GM19455 (cell line): Measurements from ENCODE around the gene SLC35F3.
"Not testable (repeated sequence)": the region's sequence is repeated elsewhere in the genome, so short reads cannot be mapped to it uniquely, and the experiment has no call there.

ENCODE experiments used
- ATAC-seq: cut with Tn5 transposase; IDR thresholded peaks from one replicate; pipeline ENCODE4 v1.9.1; 2021; ENCODE audit not compliant: unreplicated experiment

Gene SLC35F3

DNA sequence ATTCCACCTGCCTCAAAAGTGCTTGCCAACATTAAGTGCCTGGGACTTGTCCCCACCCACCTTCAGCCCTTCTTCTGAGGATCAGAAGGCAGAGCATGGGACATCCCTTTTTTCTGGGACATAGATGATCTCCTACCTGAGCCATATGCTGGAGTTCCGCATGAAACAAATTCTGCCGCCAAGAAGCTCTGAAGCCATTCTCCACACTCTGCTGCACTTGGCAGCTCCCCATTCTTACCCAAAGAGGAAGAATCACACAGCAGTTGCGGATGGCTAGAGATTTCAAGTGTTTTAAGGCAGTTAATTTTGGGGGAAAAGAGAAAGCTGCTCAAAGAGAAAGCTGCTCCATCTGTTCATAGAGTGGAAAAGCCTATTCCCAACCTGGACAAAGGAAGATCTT lies 271.5 kb downstream of the SLC35F3 start:
- ATAC-seq: no peak

DNA sequence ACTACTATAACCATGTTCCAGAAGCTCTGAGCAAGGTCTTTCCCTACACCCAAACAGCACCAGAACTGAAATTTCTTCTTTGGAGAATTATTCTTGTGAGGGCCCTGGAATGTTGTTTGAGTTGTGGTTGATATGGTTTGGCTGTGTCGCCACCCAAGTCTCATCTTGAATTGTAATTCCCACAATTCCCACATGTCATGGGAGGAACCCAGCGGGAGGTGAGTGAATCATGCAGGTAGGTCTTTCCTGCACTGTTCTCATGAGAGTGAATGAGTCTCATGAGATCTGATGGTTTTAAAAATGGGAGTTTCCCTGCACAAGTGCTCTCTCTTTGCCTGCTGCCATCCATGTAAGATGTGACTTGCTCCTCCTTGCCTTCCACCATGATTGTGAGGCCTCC lies 272.4 kb downstream of the SLC35F3 start:
- ATAC-seq: not testable (repeated sequence)

DNA sequence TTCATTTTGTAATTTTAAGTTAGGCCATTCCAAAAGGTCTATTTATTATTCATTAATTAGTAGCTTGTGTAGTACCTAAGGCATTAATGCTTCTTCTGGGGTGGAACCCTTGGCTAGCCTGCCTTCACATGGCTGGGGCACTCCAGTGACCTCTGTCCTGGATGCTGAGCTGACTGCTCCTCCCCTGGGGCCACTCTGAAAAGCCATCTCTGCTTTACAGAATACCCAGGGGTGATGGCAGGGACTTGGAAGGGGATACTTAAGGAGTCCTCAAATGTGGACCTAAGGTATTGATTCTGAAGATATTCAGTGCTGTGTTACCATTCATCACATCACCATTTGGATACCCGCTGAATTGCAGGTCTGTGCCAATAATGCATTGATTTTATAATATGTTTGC lies 281.0 kb downstream of the SLC35F3 start:
- no peak for ATAC-seq

DNA sequence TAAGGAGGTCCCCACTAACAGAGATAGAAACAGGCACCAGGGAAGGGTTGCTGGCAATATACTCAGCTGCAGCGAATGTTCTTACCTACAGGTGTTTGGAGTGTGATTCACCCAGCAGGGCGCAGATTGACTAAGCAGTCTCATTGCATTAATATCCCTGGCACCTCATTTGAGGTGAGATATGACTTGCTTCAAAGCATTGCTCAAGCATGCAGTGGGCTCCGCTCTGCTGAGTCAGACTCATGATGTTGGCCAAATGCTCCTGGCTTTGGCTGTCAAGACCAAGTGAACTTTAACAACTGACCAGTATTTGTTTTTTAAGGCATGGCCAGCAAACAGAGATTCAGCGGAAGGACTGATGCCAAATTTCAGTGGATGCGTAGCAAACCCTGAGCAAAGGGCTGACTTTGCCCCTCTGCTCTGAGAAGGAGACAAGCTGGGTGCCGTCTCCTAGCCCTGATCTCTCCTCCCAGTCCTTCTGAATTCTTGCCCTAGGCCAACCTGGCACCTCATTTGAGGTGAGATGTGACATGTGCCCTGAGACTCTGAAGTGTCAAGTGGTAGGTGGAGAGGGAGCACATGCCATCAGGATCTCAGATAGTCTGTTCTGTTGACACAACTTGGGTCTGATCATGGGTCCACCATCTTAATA lies 281.7 kb downstream of the SLC35F3 start:
- no peak for ATAC-seq

DNA sequence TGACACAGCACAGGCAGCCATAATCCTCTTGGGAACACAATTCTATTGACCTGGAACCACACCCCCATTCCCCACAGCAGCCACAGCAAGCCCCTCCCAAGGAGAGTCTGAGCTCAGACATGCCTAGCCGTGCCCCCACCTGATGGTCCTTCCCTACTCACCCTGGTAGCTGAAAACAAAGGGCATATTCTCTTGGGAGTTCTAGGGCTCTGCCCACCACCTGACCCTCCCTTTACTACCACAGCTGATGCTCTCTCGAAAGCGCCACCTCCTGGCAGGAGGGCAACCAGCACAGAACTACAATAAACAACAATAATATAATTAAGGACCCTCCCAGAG lies 283.9 kb downstream of the SLC35F3 start:
- no peak for ATAC-seq

DNA sequence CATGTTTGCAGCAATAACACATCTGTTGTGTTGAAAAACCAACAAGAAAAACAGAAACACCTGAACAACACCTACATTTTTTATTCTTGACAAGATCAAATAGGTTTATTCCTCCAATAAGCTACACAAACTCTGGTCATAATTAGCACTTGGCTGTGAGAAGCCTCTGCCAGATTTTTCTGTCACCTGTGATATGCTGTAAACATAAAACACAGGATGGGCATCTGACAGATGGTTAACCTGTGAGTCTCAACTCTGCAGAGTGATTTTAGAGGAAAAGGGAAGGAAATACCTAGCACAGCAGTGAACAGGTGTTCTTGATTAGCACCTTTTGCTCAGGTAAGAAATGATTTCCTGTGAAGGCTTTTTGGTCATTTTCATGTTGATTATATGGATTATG lies 293.4 kb downstream of the SLC35F3 start:
- no peak for ATAC-seq

DNA sequence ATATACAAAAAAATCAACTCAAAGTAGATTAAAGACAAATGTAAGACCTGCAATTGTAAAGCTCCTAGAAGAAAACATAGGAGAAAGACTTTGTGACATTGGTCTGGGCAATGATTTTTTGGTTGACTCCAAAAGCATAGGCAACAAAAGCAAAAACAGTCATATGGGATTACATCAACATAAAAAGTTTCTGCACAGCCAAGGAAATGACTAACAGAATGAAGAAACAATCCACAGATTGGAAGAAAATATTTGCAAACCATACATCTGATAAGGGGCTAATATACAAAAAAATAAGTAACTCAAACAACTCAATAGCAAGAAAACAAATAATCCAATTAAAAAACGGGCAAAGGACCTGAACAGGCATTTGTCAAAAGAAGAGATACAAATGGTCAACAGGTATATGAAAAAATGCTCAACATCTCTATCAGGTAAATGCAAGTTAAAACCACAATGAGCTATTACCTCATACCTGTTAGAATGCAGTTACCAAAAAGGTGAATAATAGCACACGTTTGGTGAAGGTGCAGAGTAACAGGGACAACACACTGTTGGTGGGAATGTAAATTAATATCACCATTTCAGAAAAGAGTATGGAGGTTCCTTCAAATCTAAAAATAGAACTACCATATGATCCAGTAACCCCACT lies 295.1 kb downstream of the SLC35F3 start:
- no peak for ATAC-seq

DNA sequence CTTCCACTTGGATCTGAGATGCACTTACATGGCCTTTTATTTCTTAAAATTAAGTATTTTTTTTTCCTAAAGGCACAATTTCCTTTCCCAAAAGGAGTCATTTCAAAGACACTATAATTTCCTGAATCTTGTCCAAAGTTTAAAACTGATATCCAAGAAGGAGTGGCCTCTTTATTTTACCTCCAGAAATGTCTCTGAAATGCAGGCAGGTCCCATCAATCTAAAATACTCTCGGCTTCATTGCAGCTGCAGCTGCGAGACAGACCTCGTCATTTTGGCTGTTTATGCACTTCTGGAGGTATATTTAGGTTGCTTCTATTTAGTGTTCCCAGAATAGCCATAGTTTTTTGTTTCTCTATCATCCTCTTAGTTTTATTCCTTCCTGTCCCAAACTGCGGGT lies 296.1 kb downstream of the SLC35F3 start:
- ATAC-seq: no peak

DNA sequence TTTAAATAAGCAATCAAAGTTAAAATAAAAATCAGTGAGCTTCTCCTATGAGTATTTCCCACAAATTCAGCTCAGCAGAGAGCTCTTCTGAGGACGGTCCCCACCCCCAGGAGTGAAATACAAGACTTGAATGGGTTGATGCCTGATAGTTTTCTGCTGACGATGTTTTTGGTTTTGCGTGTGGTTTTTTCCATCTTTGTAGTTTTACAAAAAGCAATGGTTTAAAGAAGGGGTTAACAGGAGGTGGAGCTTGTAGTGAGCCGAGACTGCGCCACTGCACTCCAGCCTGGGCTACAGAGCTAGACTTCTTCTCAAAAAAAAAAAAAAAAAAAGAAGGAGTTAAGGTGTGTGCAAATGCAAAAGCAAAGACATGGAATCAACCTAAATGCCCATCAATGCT lies 297.1 kb downstream of the SLC35F3 start:
- no peak for ATAC-seq

DNA sequence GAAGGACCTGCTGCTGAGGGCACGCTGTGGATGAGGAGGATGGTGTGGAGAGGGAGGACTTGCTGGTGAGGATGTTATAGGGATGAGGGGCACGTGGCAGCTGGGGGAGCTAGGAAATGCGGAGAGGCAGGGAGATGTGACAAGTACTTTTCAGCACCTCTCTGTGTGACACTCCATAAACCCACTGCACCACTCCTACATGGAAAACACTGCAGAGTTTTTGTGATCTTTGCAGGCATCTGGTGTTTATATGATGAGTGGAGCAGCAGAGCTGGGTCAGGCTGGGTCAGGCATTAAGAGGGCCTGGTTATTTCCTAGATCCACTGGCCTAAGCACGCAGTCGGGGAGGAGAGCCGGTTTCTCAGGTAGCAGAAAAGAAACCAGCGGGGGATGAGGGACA lies 301.5 kb downstream of the SLC35F3 start:
- ATAC-seq: no peak

DNA sequence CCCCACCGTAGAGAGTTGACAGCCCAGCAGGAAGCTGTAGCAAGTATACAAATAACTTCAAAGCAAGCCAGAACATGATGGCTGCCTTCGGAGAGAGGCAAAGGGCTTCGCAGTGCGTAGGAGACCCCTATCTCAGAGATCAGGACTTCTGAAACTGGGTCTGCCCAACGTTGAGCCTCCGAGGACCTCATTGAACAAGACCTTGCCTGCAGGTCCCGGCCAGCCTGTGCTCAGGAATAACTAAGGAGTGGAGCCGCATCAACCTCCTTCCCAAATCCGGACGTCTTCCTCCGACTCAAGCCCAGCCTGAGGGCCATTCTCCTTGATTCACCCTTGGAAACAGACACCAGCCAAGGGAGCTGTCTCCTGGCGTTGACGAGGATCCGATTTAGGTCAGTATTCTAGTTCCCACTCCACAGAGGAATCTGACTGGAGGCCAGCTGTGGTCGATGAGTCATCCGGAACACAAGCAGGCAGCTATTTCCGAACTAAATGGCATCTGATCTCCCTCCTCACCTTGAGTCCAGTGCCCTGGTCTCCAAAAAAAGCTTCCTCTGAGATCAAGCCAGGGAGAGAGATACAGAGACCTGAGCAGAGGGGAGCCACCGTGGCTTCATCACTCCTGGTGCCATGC lies 302.3 kb downstream of the SLC35F3 start:
- ATAC-seq: no peak

DNA sequence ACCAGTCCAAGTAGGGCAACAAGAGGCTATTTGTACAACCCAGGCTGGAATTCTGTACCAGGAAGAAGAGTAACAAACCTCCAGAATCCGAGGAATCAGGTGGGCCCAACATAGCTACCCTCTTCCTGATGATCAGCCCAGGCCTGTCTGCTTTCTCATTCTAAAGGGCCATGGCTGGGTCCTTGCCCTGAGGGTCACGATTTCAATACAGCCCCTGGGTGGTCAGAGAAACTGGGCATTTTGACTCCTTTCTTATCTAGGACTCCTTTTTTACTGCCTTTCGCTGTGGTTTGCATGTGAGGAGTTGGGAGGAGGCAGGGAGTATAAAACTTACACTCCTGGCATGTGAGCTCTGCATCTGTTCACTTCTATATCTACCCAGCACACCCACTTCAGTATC lies 303.9 kb downstream of the SLC35F3 start:
- no peak for ATAC-seq

DNA sequence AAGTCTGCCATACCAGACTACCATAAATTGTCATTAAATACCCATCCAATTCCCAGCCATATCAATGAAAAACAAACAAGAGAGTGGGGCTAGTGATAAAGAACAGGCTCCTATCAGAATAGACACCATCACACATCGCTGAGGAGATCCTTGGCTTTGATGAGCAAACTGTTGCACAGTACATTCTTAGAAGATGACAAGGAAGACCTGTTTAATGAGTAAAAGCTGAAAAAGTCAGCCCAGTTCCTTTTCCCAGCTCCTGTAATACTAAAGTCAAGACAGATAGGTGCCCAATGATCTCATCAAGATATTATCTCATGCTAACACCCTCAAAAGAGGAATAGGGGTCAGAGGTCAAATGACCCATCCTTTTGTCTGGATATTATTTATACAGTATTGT lies 304.3 kb downstream of the SLC35F3 start:
- no peak for ATAC-seq

DNA sequence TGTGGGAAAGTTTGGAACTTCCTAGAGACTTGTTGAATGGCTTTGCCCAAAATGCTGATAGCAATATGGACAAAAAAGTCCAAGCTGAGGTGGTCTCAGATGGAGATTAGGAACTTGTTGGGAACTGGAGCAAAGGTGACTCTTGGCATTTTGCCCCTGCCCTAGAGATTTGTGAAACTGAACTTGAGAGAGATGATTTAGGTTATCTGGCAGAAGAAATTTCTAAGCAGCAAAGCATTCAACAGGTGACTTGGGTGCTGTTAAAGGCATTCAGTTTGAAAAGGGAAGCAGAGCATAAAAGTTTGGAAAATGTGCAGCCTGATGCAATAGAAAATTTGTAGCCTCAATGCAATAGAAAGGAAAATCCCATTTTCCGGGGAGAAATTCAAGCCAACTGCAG lies 306.0 kb downstream of the SLC35F3 start:
- not testable (repeated sequence) for ATAC-seq

DNA sequence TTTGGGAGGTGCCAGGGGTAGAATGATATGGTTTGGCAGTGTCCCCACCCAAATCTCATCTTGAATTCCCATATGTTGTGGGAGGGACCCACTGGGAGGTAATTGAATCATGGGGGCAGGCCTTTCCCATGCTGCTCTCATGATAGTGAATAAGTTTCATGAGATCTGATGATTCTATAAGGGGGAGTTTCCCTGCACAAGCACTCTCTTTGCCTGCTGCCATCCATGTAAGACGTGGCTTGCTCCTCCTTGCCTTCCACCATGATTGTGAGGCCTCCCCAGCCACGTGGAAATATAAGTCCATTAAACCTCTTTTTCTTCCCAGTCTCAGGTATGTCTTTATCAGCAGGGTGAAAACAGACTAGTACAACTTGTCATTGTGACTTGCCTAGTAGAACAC lies 307.4 kb downstream of the SLC35F3 start:
- not testable (repeated sequence) for ATAC-seq

DNA sequence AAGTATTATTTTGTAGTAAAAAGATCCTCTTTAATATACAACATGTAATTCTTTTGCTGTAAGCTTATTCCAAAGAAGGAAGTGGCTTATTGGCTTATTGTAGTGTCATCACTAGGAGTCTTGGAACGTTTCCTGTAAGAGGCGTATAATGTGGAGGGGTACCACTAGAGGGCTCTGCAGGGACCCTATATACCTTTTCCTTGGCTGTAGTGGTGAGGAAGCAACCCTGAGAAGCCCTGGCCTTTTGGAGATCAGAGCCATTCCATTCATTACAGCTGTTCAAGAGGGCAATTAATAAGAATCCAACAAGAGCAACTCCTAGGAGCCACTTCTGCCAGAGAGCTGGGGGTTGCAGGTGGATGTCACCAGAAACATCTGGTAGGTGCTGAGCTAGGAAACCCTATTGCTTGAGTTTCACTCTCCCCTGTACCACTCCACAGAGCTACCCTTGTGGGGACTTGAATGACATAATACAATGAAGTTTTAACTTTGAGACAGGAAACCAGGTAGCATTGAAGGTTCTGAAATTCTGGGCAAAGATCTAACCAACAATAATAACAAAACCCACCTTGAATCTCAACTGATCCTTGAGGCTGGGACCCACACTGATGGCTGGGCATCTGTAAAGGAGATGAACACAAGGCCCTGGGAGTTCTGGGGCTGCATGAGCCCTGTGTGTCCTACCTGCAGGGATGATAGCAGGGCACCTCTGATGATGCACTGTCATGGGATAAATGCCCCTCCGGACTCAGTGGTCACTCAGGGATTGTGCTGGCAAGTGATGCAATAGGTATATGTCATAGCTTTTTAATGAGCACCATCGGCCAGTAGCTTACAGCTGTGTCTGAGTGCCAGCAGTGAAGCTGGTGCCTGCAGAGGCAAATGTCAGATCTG lies 308.5 kb downstream of the SLC35F3 start:
- ATAC-seq: peak; percentile 48

DNA sequence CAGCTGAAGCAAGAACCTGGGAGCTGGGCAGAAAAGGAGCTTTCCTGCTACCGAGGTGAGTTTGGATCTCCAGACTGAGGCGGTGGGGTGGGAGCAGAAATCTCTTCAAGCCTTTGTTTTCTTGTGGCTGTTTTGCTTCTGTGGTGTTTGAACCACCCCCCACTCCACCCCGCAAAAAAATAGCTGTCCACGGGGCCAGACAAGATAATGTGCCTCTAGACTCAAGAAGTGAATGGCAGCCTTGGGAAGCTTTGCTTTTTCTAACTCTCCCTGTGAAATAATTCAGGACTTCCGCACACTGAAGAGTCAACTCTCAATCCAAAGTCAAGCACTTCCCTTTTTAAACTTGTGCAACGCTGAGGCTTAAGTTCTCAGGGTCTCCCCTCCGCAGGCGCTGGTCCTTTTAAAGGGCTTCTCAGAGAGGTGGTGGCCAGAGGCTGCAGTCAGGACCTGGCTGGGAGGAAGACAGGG lies 309.2 kb downstream of the SLC35F3 start:
- no peak for ATAC-seq

DNA sequence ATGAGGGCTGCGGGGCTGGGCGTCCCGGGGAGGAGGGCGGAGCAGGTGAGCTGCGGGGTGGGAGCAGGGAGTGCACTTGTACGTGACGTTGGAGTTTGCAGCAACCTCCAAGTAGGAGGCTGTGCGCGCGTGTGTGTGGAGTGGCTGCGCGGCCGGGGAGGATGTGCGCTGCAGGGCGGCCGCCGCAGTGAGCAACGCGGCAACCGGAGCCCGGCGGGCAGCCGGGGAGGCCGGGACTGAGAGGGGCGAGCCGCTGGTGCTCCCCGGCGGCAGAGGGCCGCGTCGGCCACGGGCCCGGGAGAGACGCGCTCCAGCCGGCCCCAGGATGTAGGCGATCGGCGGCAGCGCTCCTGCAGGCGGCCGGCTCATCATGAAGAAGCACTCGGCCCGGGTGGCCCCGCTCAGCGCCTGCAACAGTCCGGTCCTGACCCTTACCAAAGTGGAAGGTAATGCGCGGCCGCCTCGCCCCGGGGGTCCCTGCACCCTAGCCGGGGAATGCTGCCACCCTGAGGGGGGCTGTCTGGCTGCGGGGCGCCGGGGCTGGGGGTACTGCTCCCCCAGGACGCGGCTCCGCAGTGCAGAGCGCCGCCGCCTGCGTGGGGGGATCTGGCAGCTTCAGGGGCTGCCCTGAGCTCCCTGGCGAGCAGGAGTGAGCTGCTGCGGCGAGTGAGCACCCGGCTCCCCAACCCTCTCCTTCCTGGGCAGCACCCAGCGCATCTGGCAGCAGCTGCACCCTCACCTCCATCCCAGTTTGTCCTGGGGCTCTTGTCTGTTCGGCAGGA lies 309.8 kb downstream of the SLC35F3 start:
- peak; percentile 46 for ATAC-seq

DNA sequence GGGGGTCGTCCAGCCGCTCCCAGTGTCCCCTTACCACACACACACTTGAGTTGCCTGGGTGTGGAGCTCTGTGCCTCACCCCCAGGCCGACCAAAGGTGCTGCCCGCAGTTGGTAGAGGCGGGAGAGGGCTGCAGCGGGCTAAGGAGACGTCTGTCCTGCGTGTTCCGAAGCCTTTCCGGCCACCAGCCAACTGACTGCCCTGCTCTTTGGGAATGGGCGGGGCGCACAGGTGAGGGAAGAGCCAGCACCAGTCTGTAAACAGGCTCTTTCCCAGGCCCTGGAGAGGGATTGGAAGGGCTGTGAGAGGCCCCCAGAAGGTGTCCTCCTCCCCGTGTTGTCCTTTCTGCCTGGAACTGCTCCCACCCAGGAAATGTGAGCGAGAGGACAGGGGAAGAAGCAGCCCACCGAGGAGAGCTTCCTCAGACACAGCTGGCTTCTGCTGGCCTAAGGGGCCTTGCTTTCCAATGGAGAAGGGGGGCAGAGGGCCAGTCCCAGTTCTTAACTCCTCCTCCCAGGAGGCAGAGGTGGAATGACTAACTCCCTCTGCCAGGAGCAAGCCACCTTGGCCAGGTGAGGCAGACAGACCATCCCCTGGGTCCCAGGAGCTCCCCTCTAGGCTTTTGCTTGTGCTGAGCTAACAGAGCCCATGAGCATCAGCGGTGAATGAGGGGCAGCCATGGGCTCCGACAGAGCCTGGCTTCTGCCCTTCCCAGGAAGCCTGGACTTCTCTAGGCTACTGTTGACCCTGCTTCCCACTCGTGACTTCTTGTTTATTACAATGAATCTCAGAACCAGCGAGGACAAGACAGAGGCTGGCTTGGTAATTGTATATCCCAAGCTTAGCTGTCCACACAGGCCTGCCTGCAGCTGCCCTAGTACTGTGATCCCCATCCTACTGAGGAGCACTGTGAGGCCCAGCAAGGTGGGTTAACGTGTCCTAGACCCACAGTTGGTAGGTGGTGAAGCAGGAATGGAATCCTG lies 310.7 kb downstream of the SLC35F3 start:
- ATAC-seq: no peak
